ENCODE results near the gene BACH1.

Gene BACH1

DNA sequence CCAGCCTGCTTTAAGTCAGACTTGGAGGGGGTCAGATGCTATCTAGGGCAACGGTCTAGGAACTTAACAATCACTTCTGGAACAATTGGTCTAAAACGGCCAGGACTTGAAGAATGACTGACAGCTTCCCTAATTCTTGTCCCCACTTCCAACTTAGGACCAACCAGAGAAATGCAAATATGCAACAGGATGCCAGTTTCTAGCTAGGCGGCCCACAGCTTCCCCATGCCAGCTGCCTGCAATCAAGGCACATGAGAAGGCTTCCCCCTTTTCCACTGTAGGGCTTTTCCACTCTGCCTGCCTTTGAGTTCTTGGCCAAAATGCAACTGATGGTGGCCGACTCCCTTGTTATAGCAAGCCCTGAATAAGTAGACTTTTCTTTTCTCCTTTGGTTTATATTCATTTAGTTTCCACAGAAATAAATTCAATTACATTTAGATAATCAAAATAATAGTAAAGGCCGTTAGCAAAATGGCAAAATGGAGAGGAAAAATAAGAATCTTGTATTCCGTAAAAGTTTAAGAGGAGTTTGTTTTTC lies 80.9 kb downstream of the BACH1 start:
- ATAC-seq (no peak), DNase-seq (no peak)

DNA sequence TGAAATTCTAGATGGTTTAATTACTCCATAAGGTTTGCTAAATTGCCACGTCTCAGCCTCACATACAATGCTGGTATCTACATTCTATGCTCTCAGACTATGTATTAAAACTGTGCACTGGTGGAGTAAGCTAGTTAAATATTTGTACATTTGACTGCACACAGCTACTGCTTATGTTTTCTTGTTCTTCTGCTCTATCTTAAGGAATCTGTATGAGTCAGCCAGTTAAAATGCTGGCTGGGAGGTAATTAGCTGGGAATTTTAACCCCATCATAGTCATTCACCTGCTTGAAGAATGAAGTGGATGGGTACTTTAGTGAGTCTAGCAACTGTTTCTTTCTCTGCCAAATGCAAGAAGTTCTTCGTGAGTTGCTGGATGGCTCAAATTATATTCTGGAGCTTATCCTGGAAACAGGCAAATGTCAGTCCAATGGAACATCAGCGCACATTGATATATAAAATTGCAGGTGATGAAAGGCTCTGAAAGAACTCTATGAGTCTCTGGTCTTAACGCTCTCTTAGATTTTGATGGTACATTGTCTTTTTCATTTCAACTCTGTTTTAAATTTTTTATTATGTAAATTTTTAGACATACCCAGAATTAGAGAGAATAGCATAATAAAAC lies 83.4 kb downstream of the BACH1 start:
- no peak for DNase-seq

DNA sequence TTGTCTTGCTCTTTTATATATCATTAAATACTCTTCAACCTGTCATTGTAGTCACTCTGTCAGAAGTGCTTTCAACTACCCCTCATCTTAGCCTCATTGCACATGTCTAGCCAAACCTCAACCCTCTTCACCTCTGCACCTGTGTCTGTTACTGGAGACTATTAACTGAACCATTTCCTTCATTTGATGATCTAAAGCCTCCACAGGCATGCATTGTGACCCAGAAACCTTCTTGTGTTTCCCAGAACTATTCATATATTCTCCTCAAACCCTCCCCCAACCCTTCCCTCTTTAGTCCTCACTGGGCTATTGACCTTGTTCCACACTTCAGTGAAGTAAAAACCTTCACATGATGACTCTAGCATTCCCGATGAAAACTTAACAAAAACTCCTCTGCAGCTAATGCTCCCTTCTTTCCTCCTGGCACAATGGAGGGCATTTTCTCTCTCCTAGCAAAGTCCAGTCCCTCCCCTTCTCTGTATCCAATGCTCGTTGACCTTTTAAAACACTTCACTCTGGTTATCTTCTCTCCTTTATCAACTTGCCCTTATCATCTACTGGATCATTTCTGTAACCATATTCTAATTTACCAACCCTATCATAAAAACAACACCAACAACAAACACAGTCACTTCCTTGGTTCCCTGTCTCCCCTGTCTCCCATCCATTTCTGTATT lies 86.1 kb downstream of the BACH1 start:
- ATAC-seq (no peak), DNase-seq (no peak)

More for the DNA sequence above, 83.4 kb downstream of the BACH1 start:
- ATAC-seq: no peak

DNA sequence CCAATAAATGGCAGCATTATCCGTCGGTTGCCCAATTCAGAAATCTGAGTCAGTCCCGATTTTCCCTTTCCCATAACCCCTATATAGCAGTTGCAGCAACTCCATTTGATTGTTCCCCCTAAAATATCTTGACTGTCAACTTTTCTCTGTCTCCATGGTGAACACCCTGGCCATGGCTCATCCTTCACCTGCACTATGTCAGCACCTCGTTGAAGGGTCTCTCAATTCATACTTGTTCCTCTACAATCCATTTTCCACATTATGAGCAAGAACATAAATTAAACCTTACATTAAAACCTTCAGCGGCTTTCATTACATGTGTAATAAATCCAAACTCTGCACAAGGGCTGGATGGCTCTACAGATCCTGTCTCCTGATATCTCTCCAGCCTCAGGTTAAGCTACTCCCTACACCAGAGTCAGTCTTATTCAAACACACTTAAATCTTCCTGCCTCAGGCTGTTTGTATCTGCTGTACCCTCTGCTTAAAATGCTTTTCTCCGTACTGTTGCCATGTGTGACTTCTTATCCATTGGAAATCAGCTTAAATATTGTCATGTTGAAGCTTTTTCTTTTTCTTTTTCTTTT lies 87.3 kb downstream of the BACH1 start:
- ATAC-seq: no peak
- no peak for DNase-seq

DNA sequence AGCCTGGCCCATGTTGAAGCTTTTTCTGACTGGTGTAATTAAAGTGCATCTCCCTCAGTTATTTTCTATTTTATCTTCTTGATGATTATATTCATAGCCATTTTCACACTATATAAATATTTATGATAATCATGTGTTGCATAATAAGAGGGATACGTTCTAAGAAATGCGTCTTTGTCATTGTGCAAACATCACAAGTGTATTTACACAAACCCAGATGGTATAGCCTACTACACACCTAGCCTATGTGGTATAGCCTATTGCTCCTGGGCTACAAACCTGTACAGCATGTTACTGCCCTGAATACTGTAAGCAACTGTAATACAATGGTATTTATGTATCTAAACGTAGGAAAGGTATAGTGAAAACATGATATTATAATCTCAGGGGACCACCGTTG lies 88.1 kb downstream of the BACH1 start:
- ATAC-seq (no peak), DNase-seq (no peak)

DNA sequence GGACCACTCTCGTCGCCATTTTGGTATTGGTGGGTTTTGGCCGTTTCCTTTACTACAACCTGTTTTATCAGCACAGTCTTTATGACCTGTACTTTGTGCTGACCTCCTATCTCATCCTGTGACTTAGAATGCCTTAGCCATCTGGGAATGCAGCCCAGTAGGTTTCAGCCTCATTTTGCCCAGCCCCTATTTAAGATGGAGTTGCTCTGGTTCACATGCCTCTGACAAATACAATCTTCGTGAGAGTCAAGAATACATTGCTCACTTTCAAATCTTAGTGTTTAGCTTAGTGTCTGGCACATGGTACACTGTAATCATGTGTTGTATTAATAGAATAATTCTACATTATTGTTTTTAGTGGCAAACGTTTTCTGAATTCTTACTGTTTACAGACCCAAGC lies 88.9 kb downstream of the BACH1 start:
- DNase-seq: no peak
- no peak for ATAC-seq

DNA sequence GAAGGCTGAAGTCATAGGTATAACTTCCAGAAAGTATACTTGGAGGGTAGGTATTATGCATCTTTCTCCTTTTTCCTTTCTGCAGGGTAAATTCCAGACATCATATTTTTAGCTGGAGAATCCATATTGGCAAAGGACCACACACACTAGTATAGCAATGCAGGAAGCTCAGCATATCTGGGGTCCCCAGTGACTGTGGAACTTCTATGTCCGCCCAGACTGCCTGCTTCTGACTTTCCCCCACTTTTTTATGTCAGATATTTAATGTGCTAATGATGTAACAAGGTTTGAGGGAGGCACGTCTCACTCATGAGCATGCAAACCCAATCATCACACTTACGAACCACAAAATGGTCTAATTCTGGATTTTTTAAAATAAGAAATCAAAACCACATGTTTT lies 90.4 kb downstream of the BACH1 start:
- ATAC-seq (no peak), DNase-seq (no peak)

DNA sequence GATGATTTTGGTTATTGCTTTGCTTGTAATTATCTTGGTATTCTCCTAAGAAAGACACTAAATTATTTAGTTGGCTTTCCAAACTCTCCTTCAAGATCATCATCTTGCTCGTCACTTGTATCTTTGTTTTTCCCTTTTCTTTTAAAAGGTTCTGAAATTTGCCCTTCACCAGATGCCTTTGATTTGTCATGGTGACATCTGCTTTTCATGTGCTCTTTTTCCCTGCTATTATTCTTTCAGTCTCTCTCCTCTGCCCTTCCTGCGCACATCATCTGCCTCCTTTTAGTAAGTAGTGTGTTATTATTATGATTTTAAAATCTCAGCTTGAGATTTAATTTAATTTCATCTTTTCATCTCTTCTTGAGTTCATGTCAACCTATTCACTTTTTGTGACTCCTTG lies 92.1 kb downstream of the BACH1 start:
- DNase-seq: no peak
- ATAC-seq: no peak

DNA sequence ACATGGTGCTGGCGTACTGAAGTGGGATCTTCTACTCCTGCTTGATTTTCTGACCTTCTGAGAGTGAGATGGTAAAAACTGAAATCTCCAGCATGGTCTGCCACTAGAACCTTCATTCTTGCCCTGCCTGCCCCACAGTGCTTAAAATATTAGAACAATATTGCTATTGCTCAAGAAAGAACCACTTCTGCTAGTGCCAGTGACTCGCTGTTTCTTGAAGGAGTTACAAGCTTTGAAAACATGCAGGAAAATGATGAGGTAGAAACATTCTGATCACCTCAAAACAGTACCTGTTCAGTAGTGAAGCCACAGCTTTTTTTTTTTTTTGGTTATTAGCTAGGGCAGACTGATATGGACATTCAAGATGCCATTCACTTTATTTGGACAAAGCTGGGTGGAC lies 95.3 kb downstream of the BACH1 start:
- DNase-seq: no peak
- ATAC-seq: no peak
